Measurements from ENCODE around the gene GMPPB.
A peak's percentile ranks its signal among the peaks of the same experiment; 100 is the strongest.
"Not testable (repeated sequence)": the region's sequence is repeated elsewhere in the genome, so short reads cannot be mapped to it uniquely, and the experiment has no call there.

Gene GMPPB

GRCh38 chr3:49689046-49689907 is 34.5 kb downstream of the GMPPB start, which contains the start of the genes MST1 and RNF123:
Gene MST1 (minus strand): TSS chr3:49689474. CDS start chr3:49688691, 783 bp downstream.
Gene RNF123 (plus strand): TSS chr3:49689557. CDS start chr3:49691166, 1,609 bp downstream.
- DNase-seq = peak; percentile 91

- not testable (repeated sequence) for DNase-seq
Measured at GRCh38 chr3:49688338-49689045, 35.3 kb downstream of the GMPPB start.

GRCh38 chr3:49687424-49687795 is 36.3 kb downstream of the GMPPB start:
- not testable (repeated sequence) for DNase-seq

- peak; percentile 34 for DNase-seq
Measured at GRCh38 chr3:49686769-49687423, 36.9 kb downstream of the GMPPB start.

GRCh38 chr3:49686346-49686745 is 37.4 kb downstream of the GMPPB start:
- not testable (repeated sequence) for DNase-seq

- DNase-seq = not testable (repeated sequence)
Measured at GRCh38 chr3:49685846-49686245, 37.9 kb downstream of the GMPPB start.

- DNase-seq = not testable (repeated sequence)
Measured at GRCh38 chr3:49685103-49685502, 38.6 kb downstream of the GMPPB start.

- not testable (repeated sequence) for DNase-seq
Measured at GRCh38 chr3:49684453-49684852, 39.3 kb downstream of the GMPPB start.

- DNase-seq = no peak
Measured at GRCh38 chr3:49683162-49683561, 40.6 kb downstream of the GMPPB start.

GRCh38 chr3:49681543-49681942 is 42.2 kb downstream of the GMPPB start:
- DNase-seq = no peak

GRCh38 chr3:49681232-49681522 is 42.6 kb downstream of the GMPPB start:
- no peak for DNase-seq

- DNase-seq = no peak
Measured at GRCh38 chr3:49680493-49681231, 43.1 kb downstream of the GMPPB start.

GRCh38 chr3:49675912-49676311 is 47.8 kb downstream of the GMPPB start:
- no peak for DNase-seq

- no peak for DNase-seq
Measured at GRCh38 chr3:49674497-49674983, 49.2 kb downstream of the GMPPB start.

- peak; percentile 97 for DNase-seq
Measured at GRCh38 chr3:49673715-49674496, 49.8 kb downstream of the GMPPB start, which contains the start of gene APEH. Gene APEH (plus strand): TSS chr3:49674351. CDS start chr3:49674402, 51 bp downstream.

- DNase-seq = peak; percentile 55
Measured at GRCh38 chr3:49673121-49673714, 50.5 kb downstream of the GMPPB start.

- peak; percentile 51 for DNase-seq
Measured at GRCh38 chr3:49671291-49672288, 52.2 kb downstream of the GMPPB start.

GRCh38 chr3:49670940-49671290 is 52.8 kb downstream of the GMPPB start:
- DNase-seq = no peak
